ENCODE measurements around the gene CTDNEP1. TPM values are rescaled to one million over a fixed set of nuclear protein-coding genes. Genes with fewer than 3 reads are reported as not detected.
"Not testable (repeated sequence)": the region's sequence is repeated elsewhere in the genome, so short reads cannot be mapped to it uniquely, and the experiment has no call there.

Gene CTDNEP1
- total RNA-seq, 2 donors from 2014 or later: 108 to 117 TPM

DNA sequence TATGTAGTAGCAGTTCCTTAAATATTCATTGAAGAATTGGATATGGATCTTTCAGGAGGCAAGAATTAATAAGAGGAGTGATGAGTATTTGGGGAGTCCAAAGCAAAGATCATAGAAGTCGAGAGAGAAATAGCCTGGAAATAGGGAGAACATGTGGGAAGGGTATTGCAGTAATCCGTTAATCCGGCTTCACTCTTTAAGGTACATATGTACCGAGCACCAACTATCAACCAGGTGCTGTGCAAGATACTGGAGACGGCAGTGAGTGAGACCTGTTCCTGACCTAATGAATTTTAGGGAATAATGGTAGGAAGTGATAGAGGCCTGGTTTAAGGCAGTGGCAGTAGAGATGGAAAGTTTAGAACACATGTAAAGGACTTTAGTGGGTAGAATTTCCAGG is 1.5 kb upstream of the CTDNEP1 start:
- DNase-seq: no peak
- ATAC-seq: no peak
- intact Hi-C loops (cut with DNase I, micrococcal nuclease): no loop called here

DNA sequence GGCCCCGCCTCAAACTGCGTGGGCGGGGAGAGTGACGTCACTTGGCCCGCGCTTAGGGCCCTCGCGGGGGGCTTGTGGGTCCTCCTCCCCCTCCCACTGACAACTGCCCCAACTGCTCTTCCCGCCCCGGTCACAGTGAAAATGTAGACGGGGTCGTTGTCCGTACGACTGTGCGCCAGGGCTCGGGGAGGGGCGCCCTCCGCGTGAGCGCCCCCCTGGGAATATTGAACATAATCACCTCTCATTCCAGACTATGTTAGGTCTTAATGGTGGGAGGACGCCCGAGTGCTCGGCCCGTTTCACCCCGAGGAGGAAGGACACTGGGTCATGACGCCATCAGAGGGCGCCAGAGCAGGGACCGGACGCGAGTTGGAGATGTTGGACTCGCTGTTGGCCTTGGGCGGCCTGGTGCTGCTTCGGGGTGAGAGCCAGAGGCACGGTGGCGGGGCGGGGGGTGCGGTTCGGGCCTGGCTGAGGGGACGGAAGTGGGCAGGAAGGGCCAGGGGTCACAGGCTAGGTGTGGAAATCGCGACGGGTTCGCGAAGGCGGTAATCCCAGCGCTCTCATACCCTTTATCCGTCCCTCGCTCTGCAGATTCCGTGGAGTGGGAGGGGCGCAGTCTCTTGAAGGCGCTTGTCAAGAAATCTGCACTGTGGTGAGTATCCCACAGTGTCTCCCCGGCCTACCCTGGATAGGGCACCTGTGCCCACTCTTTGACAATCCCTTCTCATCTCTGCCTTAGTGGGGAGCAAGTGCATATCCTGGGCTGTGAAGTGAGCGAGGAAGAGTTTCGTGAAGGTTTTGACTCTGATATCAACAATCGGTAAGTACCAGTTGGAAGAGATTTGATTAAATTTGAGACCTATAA is 876 bp upstream of the CTDNEP1 start, which contains the start of gene ELP5:
TSS of gene ELP5 (plus strand) at position 40 of the 868 bp plus-strand sequence. CDS start at position 376, 336 bp downstream.
- intact Hi-C loops (cut with DNase I, micrococcal nuclease): no loop called here
- ATAC-seq (peak; percentile 65), DNase-seq (peak; percentile 96 to 97)

DNA sequence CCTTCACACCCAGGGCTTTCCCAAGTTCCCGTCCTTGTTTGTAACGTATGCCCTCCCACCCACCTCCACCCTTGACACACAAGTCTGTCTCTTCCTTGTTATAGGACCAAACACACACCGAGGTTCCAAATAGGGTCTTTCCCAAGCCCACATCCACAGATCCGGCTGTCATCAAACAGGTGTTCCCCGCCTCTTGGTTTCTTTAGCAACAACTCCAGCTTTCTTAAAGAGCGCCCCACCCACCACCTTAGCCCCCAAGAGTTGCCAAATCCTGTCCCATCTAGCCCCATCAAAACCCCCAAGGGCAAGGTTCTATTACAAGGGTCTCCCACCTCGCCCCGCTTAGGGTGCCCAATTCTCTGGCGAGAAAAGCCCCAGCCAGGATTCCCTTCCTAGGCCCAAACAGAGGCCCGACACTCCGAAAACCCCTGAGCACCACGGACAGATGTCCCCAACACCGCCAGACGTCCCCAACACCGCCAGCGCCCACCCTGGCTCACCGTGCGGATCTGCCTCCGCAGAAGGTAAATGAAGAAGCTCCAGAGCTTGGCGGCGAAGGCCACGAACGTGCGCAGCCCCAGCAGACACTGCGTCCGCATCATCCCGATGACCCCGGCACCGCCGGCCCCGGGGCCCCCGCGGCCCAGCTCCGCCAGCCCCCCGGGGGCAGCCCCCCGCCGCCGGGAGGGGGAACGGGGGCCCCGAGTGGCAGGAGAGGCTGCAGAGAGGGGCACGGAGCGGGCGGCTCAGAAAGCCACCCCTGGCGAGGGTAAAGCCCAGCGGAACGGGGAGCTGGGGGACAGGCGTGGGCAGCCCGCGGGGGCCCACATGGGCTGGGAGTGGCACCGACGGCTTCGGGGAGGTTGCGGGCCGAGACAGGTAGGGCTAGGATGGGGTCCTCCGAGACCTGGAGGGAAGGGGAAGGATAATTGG is 573 bp downstream of the CTDNEP1 start:
- ATAC-seq: no peak
- intact Hi-C loops (cut with DNase I, micrococcal nuclease): no loop called here
- DNase-seq: peak in 1 of 2 donors; percentile 30

DNA sequence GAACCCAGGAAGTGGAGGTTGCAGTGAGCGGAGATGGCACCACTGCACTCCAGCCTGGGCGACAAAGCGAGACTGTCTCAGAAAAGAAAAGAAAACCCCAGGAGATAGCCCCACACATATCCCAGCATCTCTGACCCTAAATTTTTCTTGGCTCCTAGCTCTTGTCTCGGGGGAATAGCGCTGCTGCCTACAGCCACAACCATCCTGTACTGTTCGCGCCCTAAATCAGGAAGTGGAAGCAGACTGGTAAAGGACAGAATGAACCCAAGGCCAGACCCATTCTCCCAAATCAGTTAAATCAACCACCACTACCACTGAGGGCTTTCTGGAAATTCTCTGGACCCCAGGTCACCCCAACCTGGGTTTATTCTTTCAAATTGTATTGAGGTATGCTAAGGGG is 1.7 kb downstream of the CTDNEP1 start:
- ATAC-seq (no peak), DNase-seq (no peak)
- intact Hi-C loops (cut with DNase I, micrococcal nuclease): no loop called here

DNA sequence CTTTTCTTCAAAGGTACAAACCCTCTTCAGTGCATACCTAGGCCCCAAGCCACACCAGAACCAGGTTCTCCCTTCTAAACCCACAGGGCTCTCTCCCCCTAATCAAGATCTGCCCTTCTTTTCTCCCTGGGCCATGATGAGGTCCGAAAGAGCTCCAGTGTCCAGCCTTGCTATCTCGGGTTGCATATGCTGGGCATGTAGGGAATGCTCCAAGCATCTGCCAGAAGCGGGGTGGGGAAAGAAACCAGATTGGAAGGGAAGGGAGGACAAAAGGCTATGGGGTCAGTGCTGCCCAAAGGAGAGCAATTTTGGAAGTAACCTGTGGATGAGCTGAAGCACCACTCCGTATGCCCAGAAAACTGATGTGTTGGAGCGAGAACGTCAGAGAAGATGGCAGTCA is 2.3 kb downstream of the CTDNEP1 start:
- ATAC-seq: no peak
- DNase-seq: no peak
- intact Hi-C loops (cut with DNase I, micrococcal nuclease): no loop called here

DNA sequence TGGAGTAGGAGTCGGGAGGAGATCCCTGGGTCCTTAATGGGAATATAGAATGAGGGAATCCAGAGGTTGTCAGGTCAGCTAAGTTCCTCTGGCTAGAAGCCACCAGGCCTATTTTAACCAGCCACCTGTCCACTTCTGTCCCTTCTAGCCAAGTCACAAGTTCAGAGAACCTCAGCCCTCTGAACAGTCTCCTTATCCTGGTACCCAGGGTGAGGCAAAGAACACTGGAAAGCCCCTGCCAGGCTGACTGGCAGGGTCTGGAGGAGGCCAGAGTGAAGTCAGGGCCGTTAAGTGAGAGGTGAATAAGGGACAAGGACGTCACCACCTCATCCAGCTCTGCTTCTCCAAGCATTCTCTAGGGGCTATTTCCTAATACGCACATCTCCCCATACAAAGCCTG is 2.7 kb downstream of the CTDNEP1 start:
- ATAC-seq (no peak), DNase-seq (no peak)
- intact Hi-C loops (cut with DNase I, micrococcal nuclease): no loop called here

DNA sequence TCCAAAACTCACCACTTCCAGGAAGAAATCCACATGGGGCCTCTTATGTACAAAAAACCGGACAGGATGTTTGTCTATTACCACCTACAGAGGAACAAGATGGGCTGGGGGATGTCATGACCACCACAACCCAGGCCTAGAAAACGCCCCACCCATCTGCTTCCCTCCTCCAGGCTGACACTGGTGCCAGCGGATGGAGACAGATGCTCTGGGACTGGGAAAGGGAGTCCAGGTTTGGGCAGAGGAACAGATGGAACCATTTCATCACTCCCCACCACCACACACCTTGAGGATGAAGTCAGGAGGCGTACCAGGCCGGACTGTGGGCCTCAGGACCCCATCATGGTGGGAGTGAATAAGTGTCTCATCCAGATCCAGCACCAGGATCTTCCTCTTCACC is 4.8 kb downstream of the CTDNEP1 start:
- DNase-seq: no peak
- ATAC-seq: no peak
- intact Hi-C loops (cut with DNase I, micrococcal nuclease): no loop called here

DNA sequence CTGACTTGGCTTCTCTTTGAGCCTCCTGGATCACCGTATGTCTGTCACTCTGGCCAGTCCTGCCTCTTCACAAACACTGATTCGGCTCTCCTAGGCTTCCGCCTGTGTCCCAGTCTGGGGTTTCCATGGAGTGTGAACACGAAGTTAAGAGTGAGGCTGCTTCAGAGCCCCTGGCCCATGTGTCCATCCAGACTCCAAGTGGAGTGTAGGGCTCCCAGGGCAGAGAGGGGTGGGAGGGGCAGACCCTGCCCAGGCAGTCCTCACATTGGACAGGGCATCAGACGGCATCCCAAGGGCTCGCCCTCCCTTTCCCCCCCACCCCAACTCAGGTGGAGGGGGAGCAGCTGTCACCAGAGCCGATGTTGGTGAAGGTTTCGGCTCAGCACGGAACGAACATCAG is 7.7 kb downstream of the CTDNEP1 start:
- intact Hi-C loops (cut with DNase I, micrococcal nuclease); DNase-seq; ATAC-seq: not testable (repeated sequence)

DNA sequence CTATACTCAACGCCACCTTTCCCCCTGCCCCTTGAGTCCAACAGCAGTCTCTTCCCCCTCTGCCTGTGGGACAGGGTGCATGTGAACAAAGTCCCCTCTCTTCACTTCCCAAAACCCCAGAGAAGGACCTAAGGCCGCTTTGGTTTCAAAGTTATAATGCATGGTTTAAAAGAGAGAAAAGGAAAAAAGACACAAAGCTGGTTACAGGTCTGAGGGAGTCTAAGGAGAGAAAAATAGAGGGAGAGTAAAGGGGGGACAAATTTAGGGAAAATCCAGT is 8.1 kb downstream of the CTDNEP1 start:
- ATAC-seq (no peak), DNase-seq (no peak)
- intact Hi-C loops (cut with DNase I, micrococcal nuclease): no loop called here

DNA sequence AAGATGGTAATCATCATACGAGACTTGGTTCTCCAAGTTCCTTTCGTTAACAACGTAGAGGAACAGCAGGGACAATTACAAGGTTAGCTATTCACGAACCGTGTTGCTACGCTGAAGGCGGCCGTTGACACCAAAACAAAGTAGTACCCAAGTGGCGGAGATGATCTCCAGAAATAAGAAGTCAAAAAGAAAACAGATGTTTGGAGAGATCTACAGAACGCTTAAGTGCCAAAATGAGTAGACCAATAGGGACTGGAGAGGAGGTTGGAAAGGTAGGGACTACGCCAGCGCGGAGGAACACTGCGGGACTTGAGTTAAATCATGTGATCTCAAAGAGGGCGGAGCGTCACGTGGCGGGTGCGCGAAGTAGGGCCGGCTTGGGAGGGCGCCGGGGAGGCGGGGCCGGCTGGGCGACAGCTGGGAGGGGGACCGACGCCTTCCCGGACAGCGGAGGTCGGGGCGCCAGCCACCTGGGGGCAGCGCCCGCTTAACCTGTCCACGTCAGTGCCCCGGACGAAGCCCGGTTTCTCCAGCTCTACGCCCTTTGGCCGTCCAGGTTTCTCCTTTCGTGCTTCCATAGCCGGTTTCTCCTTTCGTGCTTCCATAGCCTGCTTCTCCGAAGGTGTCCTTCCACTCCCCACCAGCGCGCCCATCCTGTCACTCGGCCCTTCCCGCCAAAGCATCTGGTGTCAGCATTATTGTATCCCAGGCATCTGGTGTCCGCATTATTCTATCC is 8.6 kb downstream of the CTDNEP1 start:
- DNase-seq (peak; percentile 96 to 99), ATAC-seq (peak; percentile 59)
- intact Hi-C loops (cut with DNase I, micrococcal nuclease): no loop called here

DNA sequence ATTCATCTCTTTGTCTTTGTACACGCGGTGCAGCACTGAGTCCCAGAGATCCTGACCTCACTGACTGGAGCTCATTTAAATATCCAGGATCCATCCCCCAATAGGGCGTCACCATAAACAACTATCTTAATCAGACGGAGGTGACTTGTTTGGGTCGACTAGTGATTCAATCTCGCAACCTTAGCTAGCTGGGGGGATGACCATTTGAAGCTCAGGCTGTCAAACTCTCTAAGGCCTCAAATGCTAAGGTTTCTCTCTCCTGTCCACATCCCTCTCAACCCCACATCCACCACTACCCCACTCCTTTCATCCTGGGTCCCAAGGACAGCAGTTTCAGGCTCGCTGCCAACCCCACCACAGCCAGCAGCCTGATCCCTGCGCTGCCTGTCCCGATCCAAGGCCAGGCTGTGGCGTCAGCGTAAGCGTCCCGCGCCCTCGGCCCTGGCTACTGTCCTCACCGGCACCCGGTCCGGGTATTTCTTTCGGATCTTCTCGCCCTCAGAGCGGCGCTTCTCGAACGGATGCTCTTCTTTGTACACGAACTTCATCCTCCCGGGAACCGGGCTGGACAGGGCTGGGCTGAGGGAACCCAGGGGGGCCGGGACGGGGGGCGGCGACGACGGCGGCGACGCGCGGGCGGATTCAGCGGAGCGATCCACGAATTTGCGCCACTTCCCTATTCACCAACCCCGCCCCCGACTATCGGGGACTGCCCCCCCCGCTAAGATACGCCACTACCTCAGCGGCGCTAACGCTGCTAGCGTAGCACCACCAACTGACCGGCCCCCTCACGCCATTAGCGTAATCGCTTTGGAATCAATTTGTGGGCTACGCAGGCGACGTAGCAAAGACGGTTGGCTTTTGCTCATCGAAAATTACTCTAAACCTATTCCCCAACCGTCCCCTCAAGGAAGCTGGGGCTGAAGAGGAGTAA is 9.5 kb downstream of the CTDNEP1 start, which contains the start of gene GABARAP:
TSS of gene GABARAP (minus strand) at position 667 of the 934 bp plus-strand sequence. CDS start at position 548, 119 bp downstream.
- intact Hi-C loops (cut with DNase I, micrococcal nuclease): no loop called here
- peak; percentile 92 to 96 for DNase-seq
- ATAC-seq: peak; percentile 51

DNA sequence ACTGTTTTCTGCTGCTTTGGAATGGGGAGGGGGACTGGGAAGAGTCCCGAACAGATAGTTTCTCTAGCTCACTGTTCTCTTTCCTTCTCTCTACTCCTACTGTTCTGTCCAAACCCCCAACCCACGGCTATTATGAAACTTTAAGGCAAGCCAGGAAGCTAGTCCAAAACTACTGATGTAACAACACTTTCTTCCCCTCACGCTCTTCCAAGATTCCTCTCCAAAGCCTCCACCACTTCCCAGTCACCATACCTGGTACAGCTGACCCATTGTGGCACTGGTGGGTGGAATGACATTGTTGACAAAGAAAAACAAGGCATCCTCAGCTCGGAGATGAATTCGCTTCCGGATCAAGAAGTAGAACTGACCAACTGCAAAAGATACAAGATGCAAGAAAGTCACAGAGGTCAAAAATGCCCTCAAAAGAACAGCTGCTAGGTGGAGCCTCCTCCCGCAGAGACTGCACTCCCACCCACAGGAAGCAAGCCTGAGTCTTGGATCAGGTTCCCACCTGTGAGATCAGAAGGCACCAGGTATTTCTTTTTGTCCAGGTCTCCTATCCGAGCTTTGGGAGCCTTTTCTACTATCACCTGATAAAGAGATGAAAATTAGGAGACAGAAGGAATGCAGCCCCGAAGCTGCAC is 10.3 kb downstream of the CTDNEP1 start:
- DNase-seq (peak in 1 of 2 donors; percentile 23), ATAC-seq (no peak)
- intact Hi-C loops (cut with DNase I, micrococcal nuclease): no loop called here

DNA sequence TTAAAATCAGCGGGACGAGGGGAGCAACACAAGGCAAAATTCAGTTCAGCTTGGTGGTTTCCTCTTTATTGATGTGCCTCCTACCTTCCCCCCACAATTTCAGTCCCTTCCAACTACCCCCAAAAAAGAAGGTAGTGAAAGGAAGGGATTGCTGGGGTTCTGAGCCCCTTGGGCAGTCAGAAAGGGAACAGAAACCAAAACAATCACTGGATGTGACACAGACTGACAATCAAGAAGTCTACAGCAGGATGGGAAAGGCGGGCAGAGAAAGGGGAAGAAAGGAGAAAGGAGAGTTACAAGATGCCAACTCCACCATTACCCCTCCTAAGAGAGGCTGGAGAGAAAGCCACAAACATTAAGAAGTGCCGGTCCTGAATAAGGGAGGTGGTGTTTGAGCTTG is 11.2 kb downstream of the CTDNEP1 start:
- DNase-seq (no peak), ATAC-seq (no peak)
- intact Hi-C loops (cut with DNase I, micrococcal nuclease): no loop called here

DNA sequence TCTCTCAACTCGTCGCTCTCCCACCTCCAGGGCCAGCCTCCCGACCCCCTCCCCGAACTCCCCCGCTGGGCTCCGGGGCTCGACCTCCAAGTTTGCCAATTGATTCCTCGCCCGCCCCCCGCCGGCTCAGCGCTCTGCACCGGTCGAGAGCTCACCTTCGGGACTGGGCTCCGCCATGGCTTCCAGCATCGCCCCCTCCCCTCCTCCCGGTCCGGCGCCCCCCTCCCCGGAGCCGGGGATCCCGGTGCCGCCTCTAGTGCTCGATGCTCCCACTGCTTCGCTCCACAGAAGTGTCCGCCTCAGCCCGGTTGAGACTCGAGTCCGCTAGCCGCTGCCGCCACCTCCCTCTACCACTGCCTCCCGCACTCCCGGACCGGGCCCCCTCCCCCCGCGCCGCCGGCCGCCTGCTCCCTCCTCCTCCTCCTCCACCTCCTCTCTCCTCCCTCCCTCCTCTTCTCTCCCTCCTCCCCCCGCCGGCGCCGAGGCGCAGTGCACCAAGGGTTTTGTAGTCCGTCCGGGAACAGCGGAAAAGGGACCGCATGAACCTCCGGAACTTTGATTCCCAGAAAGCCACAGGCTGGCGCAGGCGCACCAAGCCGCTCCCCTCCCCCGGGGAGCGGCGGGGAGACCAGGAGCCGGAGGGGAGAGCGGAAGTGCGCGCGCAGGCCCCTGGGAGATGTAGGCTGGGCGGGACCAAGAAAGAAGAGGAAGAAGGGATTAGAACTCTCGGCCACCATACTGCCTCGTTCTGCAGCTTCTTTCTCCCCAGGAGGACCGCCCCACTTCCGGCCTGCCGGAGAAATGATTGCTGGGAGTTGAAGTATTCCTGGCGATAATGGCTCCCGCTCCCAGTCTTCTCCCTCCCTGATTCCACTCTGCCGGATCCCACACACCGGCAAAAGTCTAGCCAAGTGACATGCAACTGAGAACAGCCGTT is 12.2 kb downstream of the CTDNEP1 start, which contains the start of gene PHF23:
TSS of gene PHF23 (minus strand) at position 367 of the 937 bp plus-strand sequence. CDS start at position 189, 178 bp downstream.
- intact Hi-C loops (cut with DNase I, micrococcal nuclease): no loop called here
- ATAC-seq: peak; percentile 62
- peak; percentile 98 to 100 for DNase-seq

DNA sequence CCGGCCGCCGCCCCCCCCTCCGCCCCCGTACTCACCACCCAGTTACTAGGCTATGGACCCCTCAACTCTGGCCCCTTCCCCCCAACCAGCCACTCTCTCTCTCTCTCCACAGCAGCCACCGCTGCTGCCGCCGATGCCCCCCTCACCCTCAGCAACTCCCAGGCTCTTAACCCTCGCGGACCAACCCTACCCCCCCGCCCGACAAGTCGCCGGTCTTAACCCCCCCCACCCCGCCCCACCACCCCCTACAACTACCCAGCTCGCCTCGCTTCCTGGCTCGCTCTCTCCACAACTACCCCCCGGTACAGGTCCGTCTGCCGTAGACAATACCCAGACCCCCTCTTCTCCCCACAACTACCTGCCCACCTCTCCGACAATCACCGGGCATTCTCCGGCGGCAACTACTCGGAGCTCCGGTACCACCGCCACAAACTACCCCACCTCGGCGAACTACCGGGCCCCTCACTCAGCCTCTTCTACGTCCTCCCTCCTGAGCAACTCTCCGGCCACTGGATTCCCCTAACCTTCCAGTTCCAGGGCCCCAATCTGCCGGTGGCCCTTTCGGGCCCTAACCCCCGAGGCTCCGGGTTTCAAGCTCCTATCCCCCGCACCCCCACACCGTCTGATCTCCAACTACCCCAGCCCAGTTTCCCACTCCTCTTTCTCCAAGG is 13.0 kb downstream of the CTDNEP1 start:
- intact Hi-C loops (cut with DNase I, micrococcal nuclease): no loop called here
- ATAC-seq (no peak), DNase-seq (peak in 1 of 2 donors; percentile 54)

Measured in left colon (tissue), 2 donors.